Measurements from ENCODE around the gene GCSAM.

Gene GCSAM

GRCh38 chr3:112131111-112131510, 1.9 kb downstream of the GCSAM start:
- H3K27me3 ChIP-seq (ENCODE audit: control insufficient read depth, insufficient read depth, low read length, poor library complexity, severe bottlenecking): no peaks in the 10 kb centered on the region
- 89% methylated on average over 1 of the region's 3 CpGs; no CpG with 5 or more reads in 1 of the 2 experiments for WGBS, 2 experiments

GRCh38 chr3:112130638-112130993, 2.4 kb downstream of the GCSAM start:
- Histone ChIP-seq H3K36me3 (ENCODE audit: control insufficient read depth, insufficient read depth, low read length) (no peaks in the 10 kb centered on the region), H3K27ac (ENCODE audit: insufficient read depth, low read depth, low read length, poor library complexity, severe bottlenecking) (no peak overlapping the region), H3K9me3 (ENCODE audit: control insufficient read depth, low read length) (no peaks in the 10 kb centered on the region), H3K4me3 (ENCODE audit: insufficient read depth, low read depth, low read length) (no peak overlapping the region), H3K27me3 (ENCODE audit: control insufficient read depth, insufficient read depth, low read length, poor library complexity, severe bottlenecking) (no peaks in the 10 kb centered on the region), H3K4me1 (ENCODE audit: control insufficient read depth, insufficient read depth, low read length) (peaks cover 21% of the 10 kb centered on the region)
- WGBS, 2 experiments: 95 to 96% methylated on average over 3 of the region's 3 CpGs

More at GRCh38 chr3:112131111-112131510, 1.9 kb downstream of the GCSAM start:
- no peak overlapping the region for H3K4me3 ChIP-seq (ENCODE audit: insufficient read depth, low read depth, low read length)
- H3K9me3 ChIP-seq (ENCODE audit: control insufficient read depth, low read length): no peaks in the 10 kb centered on the region
- H3K4me1 ChIP-seq (ENCODE audit: control insufficient read depth, insufficient read depth, low read length): peaks cover 19% of the 10 kb centered on the region
- no peaks in the 10 kb centered on the region for H3K36me3 ChIP-seq (ENCODE audit: control insufficient read depth, insufficient read depth, low read length)
- no peak overlapping the region for H3K27ac ChIP-seq (ENCODE audit: insufficient read depth, low read depth, low read length, poor library complexity, severe bottlenecking)

GRCh38 chr3:112129925-112130637, 3.0 kb downstream of the GCSAM start:
- Histone ChIP-seq H3K4me1 (ENCODE audit: control insufficient read depth, insufficient read depth, low read length) (peaks cover 25% of the 10 kb centered on the region), H3K9me3 (ENCODE audit: control insufficient read depth, low read length) (no peaks in the 10 kb centered on the region), H3K4me3 (ENCODE audit: insufficient read depth, low read depth, low read length) (no peak overlapping the region), H3K36me3 (ENCODE audit: control insufficient read depth, insufficient read depth, low read length) (no peaks in the 10 kb centered on the region), H3K27ac (ENCODE audit: insufficient read depth, low read depth, low read length, poor library complexity, severe bottlenecking) (no peak overlapping the region), H3K27me3 (ENCODE audit: control insufficient read depth, insufficient read depth, low read length, poor library complexity, severe bottlenecking) (no peaks in the 10 kb centered on the region)
- 92% methylated on average over 3 to 4 of the region's 4 CpGs for WGBS, 2 experiments

- Histone ChIP-seq H3K4me3 (ENCODE audit: insufficient read depth, low read depth, low read length) (no peak overlapping the region), H3K4me1 (ENCODE audit: control insufficient read depth, insufficient read depth, low read length) (peaks cover 27% of the 10 kb centered on the region), H3K36me3 (ENCODE audit: control insufficient read depth, insufficient read depth, low read length) (no peaks in the 10 kb centered on the region), H3K27me3 (ENCODE audit: control insufficient read depth, insufficient read depth, low read length, poor library complexity, severe bottlenecking) (no peaks in the 10 kb centered on the region), H3K9me3 (ENCODE audit: control insufficient read depth, low read length) (no peaks in the 10 kb centered on the region), H3K27ac (ENCODE audit: insufficient read depth, low read depth, low read length, poor library complexity, severe bottlenecking) (no peak overlapping the region)
- WGBS, 2 experiments: 81 to 84% methylated on average over 7 of the region's 7 CpGs
Observed at GRCh38 chr3:112128843-112129727, 4.0 kb downstream of the GCSAM start.

GRCh38 chr3:112127522-112128494, 5.2 kb downstream of the GCSAM start:
- Histone ChIP-seq H3K9me3 (ENCODE audit: control insufficient read depth, low read length) (no peaks in the 10 kb centered on the region), H3K36me3 (ENCODE audit: control insufficient read depth, insufficient read depth, low read length) (no peaks in the 10 kb centered on the region), H3K4me3 (ENCODE audit: insufficient read depth, low read depth, low read length) (no peak overlapping the region), H3K4me1 (ENCODE audit: control insufficient read depth, insufficient read depth, low read length) (peaks cover 27% of the 10 kb centered on the region), H3K27me3 (ENCODE audit: control insufficient read depth, insufficient read depth, low read length, poor library complexity, severe bottlenecking) (no peaks in the 10 kb centered on the region), H3K27ac (ENCODE audit: insufficient read depth, low read depth, low read length, poor library complexity, severe bottlenecking) (no peak overlapping the region)
- WGBS, 2 experiments: 90 to 91% methylated on average over 7 to 10 of the region's 10 CpGs

- Histone ChIP-seq H3K27ac (ENCODE audit: insufficient read depth, low read depth, low read length, poor library complexity, severe bottlenecking) (peak overlapping the region; percentile 56), H3K9me3 (ENCODE audit: control insufficient read depth, low read length) (no peaks in the 10 kb centered on the region), H3K36me3 (ENCODE audit: control insufficient read depth, insufficient read depth, low read length) (no peaks in the 10 kb centered on the region), H3K27me3 (ENCODE audit: control insufficient read depth, insufficient read depth, low read length, poor library complexity, severe bottlenecking) (no peaks in the 10 kb centered on the region), H3K4me3 (ENCODE audit: insufficient read depth, low read depth, low read length) (no peak overlapping the region), H3K4me1 (ENCODE audit: control insufficient read depth, insufficient read depth, low read length) (peaks cover 27% of the 10 kb centered on the region)
- 41 to 45% methylated on average over 1 of the region's 1 CpG for WGBS, 2 experiments
Observed at GRCh38 chr3:112126511-112126911, 6.5 kb downstream of the GCSAM start.

- H3K36me3 ChIP-seq (ENCODE audit: control insufficient read depth, insufficient read depth, low read length): no peaks in the 10 kb centered on the region
- 84 to 85% methylated on average over 5 of the region's 5 CpGs for WGBS, 2 experiments
- H3K4me3 ChIP-seq (ENCODE audit: insufficient read depth, low read depth, low read length): no peak overlapping the region
- no peaks in the 10 kb centered on the region for H3K27me3 ChIP-seq (ENCODE audit: control insufficient read depth, insufficient read depth, low read length, poor library complexity, severe bottlenecking)
- H3K9me3 ChIP-seq (ENCODE audit: control insufficient read depth, low read length): no peaks in the 10 kb centered on the region
- peaks cover 30% of the 10 kb centered on the region for H3K4me1 ChIP-seq (ENCODE audit: control insufficient read depth, insufficient read depth, low read length)
- peak overlapping the region; percentile 32 for H3K27ac ChIP-seq (ENCODE audit: insufficient read depth, low read depth, low read length, poor library complexity, severe bottlenecking)
Observed at GRCh38 chr3:112124907-112125607, 8.0 kb downstream of the GCSAM start.

GRCh38 chr3:112123548-112123947, 9.5 kb downstream of the GCSAM start:
- Histone ChIP-seq H3K9me3 (ENCODE audit: control insufficient read depth, low read length) (no peaks in the 10 kb centered on the region), H3K4me3 (ENCODE audit: insufficient read depth, low read depth, low read length) (no peak overlapping the region), H3K36me3 (ENCODE audit: control insufficient read depth, insufficient read depth, low read length) (no peaks in the 10 kb centered on the region), H3K4me1 (ENCODE audit: control insufficient read depth, insufficient read depth, low read length) (peaks cover 29% of the 10 kb centered on the region), H3K27me3 (ENCODE audit: control insufficient read depth, insufficient read depth, low read length, poor library complexity, severe bottlenecking) (no peaks in the 10 kb centered on the region), H3K27ac (ENCODE audit: insufficient read depth, low read depth, low read length, poor library complexity, severe bottlenecking) (no peak overlapping the region)
- 89 to 93% methylated on average over 2 of the region's 2 CpGs for WGBS, 2 experiments

- no peaks in the 10 kb centered on the region for H3K9me3 ChIP-seq (ENCODE audit: control insufficient read depth, low read length)
- H3K36me3 ChIP-seq (ENCODE audit: control insufficient read depth, insufficient read depth, low read length): no peaks in the 10 kb centered on the region
- H3K27ac ChIP-seq (ENCODE audit: insufficient read depth, low read depth, low read length, poor library complexity, severe bottlenecking): no peak overlapping the region
- peaks cover 29% of the 10 kb centered on the region for H3K4me1 ChIP-seq (ENCODE audit: control insufficient read depth, insufficient read depth, low read length)
- no peaks in the 10 kb centered on the region for H3K27me3 ChIP-seq (ENCODE audit: control insufficient read depth, insufficient read depth, low read length, poor library complexity, severe bottlenecking)
- H3K4me3 ChIP-seq (ENCODE audit: insufficient read depth, low read depth, low read length): no peak overlapping the region
Observed at GRCh38 chr3:112122870-112123269, 10.2 kb downstream of the GCSAM start.

Measured in ectodermal cell (in vitro differentiated cells).